Immature natural killer cell (primary cell): ENCODE results near the gene ARID4A. TPM values are rescaled to one million over a fixed set of nuclear protein-coding genes. Genes with fewer than 3 reads are reported as not detected.

Source experiments
- DNase-seq, 3 donors: peaks; one replicate each; pipeline ENCODE4 v3.0.0; 2022; ENCODE audit warnings: mixed read lengths in 1 of 3
- H3K27ac Mint-ChIP-seq, 6 donors: one replicate each; pipeline ENCODE4 v1.8.0; 2020; ENCODE audit warnings: mixed read lengths in 6 of 6, mild to moderate bottlenecking in 5 of 6, inconsistent platforms in 4 of 6, moderate library complexity in 3 of 6
- H3K27me3 Mint-ChIP-seq, 3 donors: one replicate each; pipeline ENCODE4 v1.8.0; 2020 to 2021; ENCODE audit warnings: low read depth in 3 of 3, mild to moderate bottlenecking in 3 of 3, mixed read lengths in 3 of 3, moderate library complexity in 3 of 3, inconsistent platforms in 1 of 3
- H3K36me3 Mint-ChIP-seq, 3 donors: one replicate each; pipeline ENCODE4 v1.8.0; 2020; ENCODE audit warnings: mixed read lengths in 3 of 3, inconsistent platforms in 2 of 3, mild to moderate bottlenecking in 2 of 3
- H3K4me1 Mint-ChIP-seq, 2 donors: one replicate each; pipeline ENCODE4 v1.8.0; 2020; ENCODE audit warnings: inconsistent platforms in 2 of 2, mild to moderate bottlenecking in 2 of 2, mixed read lengths in 2 of 2, moderate library complexity in 1 of 2
- H3K4me3 Mint-ChIP-seq, 5 donors: one replicate each; pipeline ENCODE4 v1.8.0; 2020; ENCODE audit warnings: mild to moderate bottlenecking in 5 of 5, mixed read lengths in 5 of 5, inconsistent platforms in 3 of 5, moderate library complexity in 3 of 5
- H3K9me3 Mint-ChIP-seq, 6 donors: one replicate each; pipeline ENCODE4 v1.8.0; 2020; ENCODE audit warnings: mild to moderate bottlenecking in 6 of 6, mixed read lengths in 6 of 6, inconsistent platforms in 4 of 6, moderate library complexity in 3 of 6
- polyA plus RNA-seq, 3 donors: library from polyadenylated mRNA; unstranded; fragments of 300-500 nt; fragmentation: Illumina TruSeq; gene quantifications; one replicate each; pipeline ENCODE4 v1.2.3, GENCODE V29; 2021

Gene ARID4A
- polyA plus RNA-seq, 3 donors from 2014 or later: 2.6 to 29.9 (median 13.3) TPM

DNA sequence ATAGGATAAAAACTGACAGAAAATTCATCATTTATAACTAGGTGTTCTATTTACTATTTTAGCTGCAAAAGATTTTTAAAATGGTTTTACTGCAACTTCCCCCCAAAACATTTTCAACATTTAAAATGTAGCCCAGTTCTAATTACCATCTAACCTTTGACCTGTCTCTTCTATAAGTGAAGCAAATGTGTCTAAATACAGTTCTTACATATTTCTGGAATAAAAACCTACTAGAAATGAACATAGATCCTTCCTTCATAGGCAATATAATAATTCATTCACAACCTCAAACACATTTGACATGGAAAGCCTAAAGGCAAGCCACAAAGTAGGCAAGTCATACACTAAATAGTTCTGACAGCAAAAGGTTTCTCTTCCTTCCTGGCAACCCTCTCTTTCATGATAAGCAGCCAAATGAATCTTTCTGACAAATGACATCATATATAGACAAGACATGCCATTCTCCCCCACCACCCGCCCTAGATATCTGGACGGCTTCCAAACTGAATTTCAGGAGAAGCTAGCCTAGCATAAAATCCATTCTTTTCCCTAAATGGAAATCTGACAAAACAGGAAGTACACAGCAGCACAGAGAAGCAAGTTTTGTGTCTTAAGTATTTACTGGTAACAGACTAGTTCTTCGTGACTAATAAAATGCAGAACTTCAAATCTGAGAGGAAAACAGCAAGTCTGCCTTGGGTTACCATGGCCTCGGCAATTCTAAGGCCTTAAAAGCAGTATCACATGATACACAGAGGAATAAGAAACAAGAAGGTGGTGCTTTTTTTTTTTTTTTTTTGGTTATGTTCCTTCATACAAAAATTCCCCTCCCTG is 17.2 kb upstream of the ARID4A start:
- peak overlapping the region in 4 of 5 donors; percentile 34 to 53 (median 45) for H3K4me3 Mint-ChIP-seq
- H3K27me3 Mint-ChIP-seq: peaks cover 0 to 4% (median 3%) of the 10 kb centered on the region in 3 donors
- DNase-seq: no peak
- H3K36me3 Mint-ChIP-seq: peaks cover 4 to 26% (median 18%) of the 10 kb centered on the region in 3 donors
- H3K27ac Mint-ChIP-seq: peak overlapping the region; percentile 70 to 92 (median 81)
- no peaks in the 10 kb centered on the region for H3K9me3 Mint-ChIP-seq
- H3K4me1 Mint-ChIP-seq: peaks cover 44 to 82% of the 10 kb centered on the region in 2 donors

GRCh38 chr14:58281969-58282368 is 16.4 kb upstream of the ARID4A start:
- peaks cover 0 to 4% (median 3%) of the 10 kb centered on the region in 3 donors for H3K27me3 Mint-ChIP-seq
- H3K27ac Mint-ChIP-seq: peak overlapping the region in 5 of 6 donors; percentile 56 to 92 (median 82)
- DNase-seq: no peak
- peaks cover 4 to 26% (median 18%) of the 10 kb centered on the region in 3 donors for H3K36me3 Mint-ChIP-seq
- no peak overlapping the region for H3K4me3 Mint-ChIP-seq
- H3K9me3 Mint-ChIP-seq: no peaks in the 10 kb centered on the region
- peaks cover 38 to 75% of the 10 kb centered on the region in 2 donors for H3K4me1 Mint-ChIP-seq

GRCh38 chr14:58282925-58283593 is 15.3 kb upstream of the ARID4A start:
- Mint-ChIP-seq H3K4me3 (no peak overlapping the region), H3K27me3 (peaks cover 0 to 4% (median 3%) of the 10 kb centered on the region in 3 donors), H3K27ac (peak overlapping the region in 1 of 6 donors; percentile 34), H3K4me1 (peaks cover 42 to 81% of the 10 kb centered on the region in 2 donors), H3K36me3 (peaks cover 9 to 31% (median 23%) of the 10 kb centered on the region in 3 donors), H3K9me3 (no peaks in the 10 kb centered on the region)
- DNase-seq: no peak

DNA sequence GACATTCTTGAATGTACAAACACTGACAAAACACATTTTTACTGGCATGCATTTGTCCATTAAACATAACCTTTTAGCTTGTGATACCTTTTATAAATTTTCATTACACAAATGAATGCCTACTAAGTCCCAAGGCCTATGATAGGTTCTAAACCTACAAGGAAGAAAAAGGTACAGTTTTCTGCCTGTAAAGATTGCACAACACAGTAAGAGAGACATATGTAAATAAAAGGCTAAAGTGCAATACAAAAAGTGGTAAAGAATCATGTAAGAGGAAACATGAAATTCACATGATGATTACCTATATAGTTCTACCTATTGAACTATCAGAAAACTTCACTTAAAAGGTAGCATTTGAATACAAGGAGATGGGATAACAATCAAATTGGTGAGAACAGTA is 14.6 kb upstream of the ARID4A start:
- peaks cover 15 to 37% (median 27%) of the 10 kb centered on the region in 3 donors for H3K36me3 Mint-ChIP-seq
- DNase-seq: no peak
- H3K27me3 Mint-ChIP-seq: peaks cover 0 to 3% (median 1%) of the 10 kb centered on the region in 3 donors
- H3K27ac Mint-ChIP-seq: peak overlapping the region in 2 of 6 donors; percentile 13 to 65
- no peak overlapping the region for H3K4me3 Mint-ChIP-seq
- H3K4me1 Mint-ChIP-seq: peaks cover 44 to 82% of the 10 kb centered on the region in 2 donors
- no peaks in the 10 kb centered on the region for H3K9me3 Mint-ChIP-seq

DNA sequence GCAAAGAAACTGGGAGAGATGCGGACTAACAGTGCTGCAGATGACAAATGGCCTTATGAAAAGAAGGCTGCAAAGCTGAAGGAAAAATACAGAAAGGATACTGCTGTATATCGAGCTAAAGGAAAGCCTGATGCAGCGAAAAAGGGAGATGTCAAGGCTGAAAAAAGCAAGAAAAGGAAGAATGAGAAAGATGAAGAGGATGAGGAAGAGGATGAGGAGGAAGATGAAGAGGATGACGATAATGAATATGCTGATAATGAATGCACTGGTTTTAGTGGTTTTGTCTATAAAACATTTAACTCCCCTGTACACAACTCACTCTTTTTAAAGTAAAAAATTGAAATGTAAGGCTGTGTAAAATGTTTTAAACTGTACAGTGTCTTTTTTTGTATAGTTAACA is 13.2 kb upstream of the ARID4A start:
- peak overlapping the region in 1 of 5 donors; percentile 47 for H3K4me3 Mint-ChIP-seq

DNA sequence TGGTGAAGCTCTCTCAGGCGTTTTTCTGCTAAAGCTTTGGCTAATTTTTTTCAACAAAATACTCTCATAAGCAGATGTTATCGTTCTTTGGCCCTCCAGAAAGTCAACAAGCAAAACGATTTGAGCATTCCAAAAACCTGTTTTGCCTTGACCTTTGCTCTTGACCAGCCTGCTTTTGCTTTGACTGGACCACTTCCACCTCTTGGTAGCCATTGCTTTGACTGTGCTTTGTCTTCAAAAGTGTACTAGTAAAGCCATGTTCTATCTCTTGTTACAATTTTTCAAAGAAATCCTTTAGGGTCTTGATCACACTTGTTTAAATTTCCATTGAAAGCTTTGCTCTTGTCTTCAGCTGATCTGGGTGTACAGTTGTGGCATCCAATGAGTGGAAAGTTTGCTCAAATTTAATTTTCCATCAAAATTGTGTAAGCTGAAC is 10.7 kb upstream of the ARID4A start:
- Mint-ChIP-seq H3K4me1 (peaks cover 34 to 71% of the 10 kb centered on the region in 2 donors), H3K27me3 (peaks cover 0 to 3% (median 0%) of the 10 kb centered on the region in 3 donors), H3K36me3 (peaks cover 22 to 41% (median 38%) of the 10 kb centered on the region in 3 donors), H3K27ac (peak overlapping the region in 2 of 6 donors; percentile 50 to 65), H3K9me3 (no peaks in the 10 kb centered on the region), H3K4me3 (no peak overlapping the region)
- DNase-seq: no peak

More for the DNA sequence above, 13.2 kb upstream of the ARID4A start:
- Mint-ChIP-seq H3K9me3 (no peaks in the 10 kb centered on the region), H3K27me3 (peaks cover 0 to 1% (median 0%) of the 10 kb centered on the region in 3 donors), H3K36me3 (peaks cover 21 to 36% (median 33%) of the 10 kb centered on the region in 3 donors), H3K27ac (peak overlapping the region in 5 of 6 donors; percentile 28 to 84 (median 58)), H3K4me1 (peaks cover 44 to 82% of the 10 kb centered on the region in 2 donors)
- DNase-seq: no peak

DNA sequence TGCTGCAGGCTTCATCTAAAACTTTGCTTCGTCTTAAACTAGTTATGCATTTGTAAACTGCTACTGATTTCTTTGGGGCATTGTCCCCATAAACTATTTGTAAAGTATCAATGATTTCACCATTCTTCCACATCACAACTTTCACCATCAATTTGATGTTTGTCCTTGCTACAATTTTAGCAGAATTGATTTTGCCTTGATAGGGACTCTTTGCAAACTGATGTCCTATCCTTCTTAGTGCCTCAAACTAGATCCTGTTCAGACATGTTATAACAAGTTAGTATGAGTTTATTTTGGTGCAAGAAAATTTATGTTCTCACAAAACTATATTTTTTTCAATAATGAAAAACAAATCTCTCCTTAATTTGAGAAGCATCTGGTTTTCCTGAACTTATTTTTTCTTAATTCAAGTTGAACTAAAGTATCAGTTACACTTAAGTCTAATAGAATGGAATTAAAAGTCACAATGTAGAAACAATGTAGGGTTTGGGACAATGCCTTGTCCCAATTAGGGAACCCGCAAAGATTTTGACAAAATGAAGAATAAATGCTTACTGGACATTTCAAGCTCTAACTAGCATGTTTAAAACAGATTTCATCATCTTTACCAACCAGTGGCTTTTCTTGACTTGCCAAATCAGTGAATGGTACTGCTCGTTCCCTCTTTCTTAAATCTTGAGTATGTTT is 10.1 kb upstream of the ARID4A start:
- Mint-ChIP-seq H3K9me3 (no peaks in the 10 kb centered on the region), H3K36me3 (peaks cover 25 to 43% (median 38%) of the 10 kb centered on the region in 3 donors), H3K4me3 (no peak overlapping the region), H3K27ac (peak overlapping the region in 4 of 6 donors; percentile 8 to 65 (median 35)), H3K4me1 (peaks cover 37 to 65% of the 10 kb centered on the region in 2 donors), H3K27me3 (peaks cover 0 to 3% (median 0%) of the 10 kb centered on the region in 3 donors)
- no peak for DNase-seq

GRCh38 chr14:58291646-58292045 is 6.7 kb upstream of the ARID4A start:
- Mint-ChIP-seq H3K9me3 (no peaks in the 10 kb centered on the region), H3K4me3 (no peak overlapping the region), H3K36me3 (peaks cover 21 to 41% (median 30%) of the 10 kb centered on the region in 3 donors), H3K27ac (no peak overlapping the region), H3K27me3 (peaks cover 0 to 3% (median 0%) of the 10 kb centered on the region in 3 donors), H3K4me1 (peaks cover 41 to 56% of the 10 kb centered on the region in 2 donors)
- DNase-seq: no peak

GRCh38 chr14:58292187-58292586 is 6.2 kb upstream of the ARID4A start:
- Mint-ChIP-seq H3K4me3 (no peak overlapping the region), H3K36me3 (peaks cover 21 to 41% (median 30%) of the 10 kb centered on the region in 3 donors), H3K27ac (no peak overlapping the region), H3K27me3 (peaks cover 0 to 3% (median 0%) of the 10 kb centered on the region in 3 donors), H3K9me3 (no peaks in the 10 kb centered on the region), H3K4me1 (peaks cover 41 to 56% of the 10 kb centered on the region in 2 donors)
- DNase-seq: no peak

DNA sequence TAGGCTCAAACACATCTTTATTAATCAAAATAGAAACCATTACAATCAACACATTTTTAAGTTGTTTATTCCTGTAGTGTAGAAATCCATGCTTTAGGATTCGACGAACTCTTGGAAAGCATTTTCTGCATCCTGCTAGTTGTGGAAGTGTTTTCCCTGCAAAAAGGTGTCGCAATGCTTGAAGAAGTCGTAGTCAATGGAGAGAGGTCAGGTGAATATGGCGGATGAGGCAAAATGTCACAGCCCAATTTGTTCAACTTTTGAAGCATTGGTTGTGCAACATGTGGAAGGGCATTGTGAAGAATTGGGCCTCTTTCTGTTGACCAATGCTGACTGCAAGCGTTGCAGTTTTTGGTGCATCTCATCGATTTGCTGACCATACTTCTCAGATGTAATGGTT is 4.2 kb upstream of the ARID4A start:
- Mint-ChIP-seq H3K4me3 (peak overlapping the region in 2 of 5 donors; percentile 7 to 53), H3K4me1 (peaks cover 23 to 46% of the 10 kb centered on the region in 2 donors), H3K27ac (no peak overlapping the region), H3K27me3 (peaks cover 0 to 3% (median 0%) of the 10 kb centered on the region in 3 donors), H3K36me3 (peaks cover 8 to 27% (median 19%) of the 10 kb centered on the region in 3 donors), H3K9me3 (no peaks in the 10 kb centered on the region)
- DNase-seq: no peak

GRCh38 chr14:58296726-58297125 is 1.6 kb upstream of the ARID4A start:
- Mint-ChIP-seq H3K27ac (no peak overlapping the region), H3K36me3 (peaks cover 5 to 16% (median 11%) of the 10 kb centered on the region in 3 donors), H3K4me3 (no peak overlapping the region), H3K4me1 (peaks cover 23 to 40% of the 10 kb centered on the region in 2 donors), H3K27me3 (peaks cover 3 to 7% (median 5%) of the 10 kb centered on the region in 3 donors), H3K9me3 (no peaks in the 10 kb centered on the region)
- no peak for DNase-seq

- Mint-ChIP-seq H3K9me3 (no peaks in the 10 kb centered on the region), H3K4me1 (peaks cover 22 to 39% of the 10 kb centered on the region in 2 donors), H3K4me3 (no peak overlapping the region), H3K36me3 (peaks cover 5 to 16% (median 11%) of the 10 kb centered on the region in 3 donors), H3K27me3 (peaks cover 3 to 7% (median 6%) of the 10 kb centered on the region in 3 donors), H3K27ac (no peak overlapping the region)
- no peak for DNase-seq
Observed at GRCh38 chr14:58297412-58297761, 968 bp upstream of the ARID4A start.

DNA sequence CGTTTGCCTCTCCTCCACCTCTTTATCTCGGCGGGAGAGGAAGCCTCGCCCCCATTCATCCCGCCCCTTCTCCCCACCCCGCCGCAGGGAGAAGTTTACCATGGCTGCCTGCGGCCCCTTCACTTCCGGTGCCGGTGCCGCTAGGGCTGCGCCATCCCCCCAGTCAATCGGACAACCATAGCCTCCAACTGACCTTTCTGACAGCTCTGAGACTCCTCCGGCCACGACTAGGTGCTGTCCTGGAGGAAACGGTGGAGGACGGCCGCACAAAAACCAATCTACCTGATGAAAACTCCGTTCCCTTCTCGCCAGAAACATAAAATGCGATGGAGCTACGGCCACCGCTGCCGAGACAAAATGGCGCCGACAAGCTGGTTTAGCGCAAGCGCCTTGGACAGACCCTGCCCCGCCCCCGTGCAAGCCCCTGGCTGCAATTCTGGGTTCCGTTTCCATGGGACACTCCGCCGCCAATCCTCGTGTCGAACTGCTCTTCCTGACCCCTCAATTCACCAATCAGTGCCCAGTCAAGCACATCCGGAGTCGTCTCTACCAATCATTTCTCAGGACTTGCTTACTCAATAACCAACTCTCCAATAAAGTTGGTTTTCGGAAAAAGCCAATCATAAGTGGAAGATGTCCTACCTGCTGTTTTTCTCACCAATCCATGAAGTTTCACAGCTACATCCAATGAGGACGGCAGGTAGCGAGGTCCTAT is 436 bp upstream of the ARID4A start:
- peaks cover under 1 to 12% (median 8%) of the 10 kb centered on the region in 3 donors for H3K36me3 Mint-ChIP-seq
- peaks cover 3 to 7% (median 7%) of the 10 kb centered on the region in 3 donors for H3K27me3 Mint-ChIP-seq
- peak; percentile 99 for DNase-seq
- no peak overlapping the region for H3K4me3 Mint-ChIP-seq
- H3K4me1 Mint-ChIP-seq: peaks cover 22 to 35% of the 10 kb centered on the region in 2 donors
- H3K9me3 Mint-ChIP-seq: no peaks in the 10 kb centered on the region
- H3K27ac Mint-ChIP-seq: no peak overlapping the region
